Measurements from ENCODE around the gene OGFOD2. TPM values are rescaled to one million over a fixed set of nuclear protein-coding genes. Genes with fewer than 3 reads are reported as not detected.

OGFOD2 gene
- polyA plus RNA-seq, 1 donor (not counting 4 experiments of a cell fraction or from before 2014, with no cell fraction given), result 6.9 TPM

GRCh38 chr12:122934722-122935121, 40.3 kb upstream of the OGFOD2 start:
- H3K79me2 ChIP-seq (ENCODE audit: control insufficient read depth, insufficient read depth, low read length), result no peaks in the 10 kb centered on the region
- no peak for FAIRE-seq
- dilution Hi-C loops (cut with MboI; ENCODE audit: extremely low pct_ligation_motif_present, low sequenced_read_pairs), result no loop called here

GRCh38 chr12:122935318-122935717, 39.7 kb upstream of the OGFOD2 start:
- no peak overlapping the region for H3K4me3 ChIP-seq (ENCODE audit: control insufficient read depth in 2 of 3, extremely low read depth in 1 of 3, insufficient read depth in 2 of 3, low read depth in 1 of 3, low read length in 3 of 3)
- H3K27me3 ChIP-seq (ENCODE audit: control insufficient read depth, extremely low read depth, insufficient read depth, low read length), result no peaks in the 10 kb centered on the region
- no peak overlapping the region for H3K27ac ChIP-seq (ENCODE audit: control insufficient read depth, insufficient read depth, low read length)
- no peaks in the 10 kb centered on the region for H4K20me1 ChIP-seq (ENCODE audit: control insufficient read depth, extremely low read depth, insufficient read depth, low read length)
- peaks cover 0 to 1% of the 10 kb centered on the region in 2 experiments for H3K36me3 ChIP-seq (ENCODE audit: control insufficient read depth in 2 of 2, extremely low read depth in 1 of 2, insufficient read depth in 2 of 2, low read length in 2 of 2)
- H3K9me1 ChIP-seq (ENCODE audit: control insufficient read depth, extremely low read depth, insufficient read depth, low read length), result no peaks in the 10 kb centered on the region
- H2AFZ ChIP-seq (ENCODE audit: control insufficient read depth, low read length), result no peak overlapping the region
- H3K4me1 ChIP-seq (ENCODE audit: control insufficient read depth, extremely low read depth, insufficient read depth, low read length), result no peaks in the 10 kb centered on the region
- no peak for FAIRE-seq
- no peak for DNase-seq (ENCODE audit: low read depth, low spot score)
- H3K9me3 ChIP-seq (ENCODE audit: control insufficient read depth, low read depth, low read length), result no peaks in the 10 kb centered on the region
- H3K9ac ChIP-seq (ENCODE audit: control insufficient read depth, extremely low read depth, insufficient read depth, low read length), result no peak overlapping the region
- TF ChIP-seq EZH2 (IDR thresholded peaks at IDR 0.05; ENCODE audit: low read length) (no peak), CTCF (optimal IDR thresholded peaks at IDR 0.05 in 1 of 3, IDR thresholded peaks at IDR 0.05 in 1 of 3, conservative IDR thresholded peaks at IDR 0.05 in 1 of 3; ENCODE audit: extremely low read depth in 1 of 3, insufficient read depth in 2 of 3, low read length in 3 of 3) (no peak)
- no peak overlapping the region for H3K4me2 ChIP-seq (ENCODE audit: control insufficient read depth, extremely low read depth, insufficient read depth, low read depth, low read length)
- no peaks in the 10 kb centered on the region for H3K79me2 ChIP-seq (ENCODE audit: control insufficient read depth, insufficient read depth, low read length)
- dilution Hi-C loops (cut with MboI; ENCODE audit: extremely low pct_ligation_motif_present, low sequenced_read_pairs), result no loop called here

More at GRCh38 chr12:122934722-122935121, 40.3 kb upstream of the OGFOD2 start:
- Histone ChIP-seq H3K9me1 (ENCODE audit: control insufficient read depth, extremely low read depth, insufficient read depth, low read length) (no peaks in the 10 kb centered on the region), H4K20me1 (ENCODE audit: control insufficient read depth, extremely low read depth, insufficient read depth, low read length) (no peaks in the 10 kb centered on the region), H3K4me2 (ENCODE audit: control insufficient read depth, extremely low read depth, insufficient read depth, low read depth, low read length) (no peak overlapping the region), H3K4me3 (ENCODE audit: control insufficient read depth in 2 of 3, extremely low read depth in 1 of 3, insufficient read depth in 2 of 3, low read depth in 1 of 3, low read length in 3 of 3) (no peak overlapping the region), H3K9me3 (ENCODE audit: control insufficient read depth, low read depth, low read length) (no peaks in the 10 kb centered on the region), H3K27me3 (ENCODE audit: control insufficient read depth, extremely low read depth, insufficient read depth, low read length) (no peaks in the 10 kb centered on the region), H3K4me1 (ENCODE audit: control insufficient read depth, extremely low read depth, insufficient read depth, low read length) (no peaks in the 10 kb centered on the region), H3K36me3 (ENCODE audit: control insufficient read depth in 2 of 2, extremely low read depth in 1 of 2, insufficient read depth in 2 of 2, low read length in 2 of 2) (peaks cover 0 to 1% of the 10 kb centered on the region in 2 experiments), H3K27ac (ENCODE audit: control insufficient read depth, insufficient read depth, low read length) (no peak overlapping the region), H2AFZ (ENCODE audit: control insufficient read depth, low read length) (no peak overlapping the region), H3K9ac (ENCODE audit: control insufficient read depth, extremely low read depth, insufficient read depth, low read length) (no peak overlapping the region)
- no peak for DNase-seq (ENCODE audit: low read depth, low spot score)
- TF ChIP-seq EZH2 (IDR thresholded peaks at IDR 0.05; ENCODE audit: low read length) (no peak), CTCF (optimal IDR thresholded peaks at IDR 0.05 in 1 of 3, IDR thresholded peaks at IDR 0.05 in 1 of 3, conservative IDR thresholded peaks at IDR 0.05 in 1 of 3; ENCODE audit: extremely low read depth in 1 of 3, insufficient read depth in 2 of 3, low read length in 3 of 3) (no peak)
